IMR-90 (cell line): ENCODE measurements around the gene C1QTNF12. TPM values are rescaled to one million over a fixed set of nuclear protein-coding genes. Genes with fewer than 3 reads are reported as not detected.

Experiments used
- ATAC-seq: fragments of 200-7000 bp; cut with Tn5 transposase; 2 replicates; pipeline ENCODE4 v1.9.1; 2020; ENCODE audit warnings: low read depth, mild to moderate bottlenecking, moderate library complexity
- BruUV-seq: library from RNA; stranded (reverse); fragments of 400-500 nt; replicated peaks from 2 replicates; lab custom pipeline; 2021; lab: Mats Ljungman, UMichigan
- CTCF ChIA-PET: fragments of 300-600 bp; formaldehyde crosslinking; extraction: SDS; loops from one replicate; lab custom pipeline; 2021; ENCODE audit warnings: antibody characterized with exemption; lab: Yijun Ruan, JAX
- POLR2A ChIA-PET: fragments of 300-600 bp; sonication (Branson Sonifier 250); formaldehyde crosslinking; loops from one replicate; lab custom pipeline; 2022; ENCODE audit warnings: antibody characterized with exemption; ENCODE audit not compliant: unreplicated experiment; lab: Charles Lee
- DNase-seq: peaks from one replicate; pipeline ENCODE4 v3.0.0; 2013
- H2AFZ ChIP-seq: replicated peaks from 2 replicates; pipeline ENCODE3; 2013; ENCODE audit warnings: low read length, mild to moderate bottlenecking; ENCODE audit not compliant: poor library complexity
- H2AK5ac ChIP-seq: 2 replicates; pipeline ENCODE4 v1.6.1; 2013; ENCODE audit warnings: low read depth, low read length, inconsistent platforms
- H2AK9ac ChIP-seq: replicated peaks from 2 replicates; pipeline ENCODE3; 2013; ENCODE audit warnings: mild to moderate bottlenecking, low read depth, low read length, moderate library complexity; ENCODE audit not compliant: poor library complexity
- H2BK120ac ChIP-seq: 2 replicates; pipeline ENCODE4 v1.6.1; 2013; ENCODE audit warnings: low read depth, low read length, inconsistent platforms
- H2BK15ac ChIP-seq: 3 replicates; pipeline ENCODE4 v1.6.1; 2013; ENCODE audit warnings: low read depth, low read length, inconsistent platforms
- H2BK20ac ChIP-seq: 2 replicates; pipeline ENCODE4 v1.6.1; 2013; ENCODE audit warnings: low read depth, mild to moderate bottlenecking, inconsistent platforms, low read length, moderate library complexity
- H2BK5ac ChIP-seq: 2 replicates; pipeline ENCODE4 v1.6.1; 2013; ENCODE audit warnings: mild to moderate bottlenecking, low read depth, low read length, inconsistent platforms; ENCODE audit not compliant: poor library complexity, severe bottlenecking
- H3K14ac ChIP-seq: replicated peaks from 2 replicates; pipeline ENCODE4 v1.6.1; 2013; ENCODE audit warnings: low read depth, low read length, inconsistent platforms
- H3K18ac ChIP-seq: 2 replicates; pipeline ENCODE4 v1.6.1; 2013; ENCODE audit warnings: low read depth, low read length, control low read depth
- H3K23ac ChIP-seq: 2 replicates; pipeline ENCODE4 v1.6.1; 2013; ENCODE audit warnings: low read depth, low read length, inconsistent platforms
- H3K27ac ChIP-seq: 2 replicates; pipeline ENCODE4 v1.5.1; 2013; ENCODE audit warnings: mild to moderate bottlenecking, control low read depth, low read length; ENCODE audit not compliant: insufficient read depth
- H3K27me3 ChIP-seq: 2 replicates; pipeline ENCODE4 v1.6.1; 2013; ENCODE audit warnings: low read length; ENCODE audit not compliant: control insufficient read depth, insufficient read depth
- H3K36me3 ChIP-seq: 2 replicates; pipeline ENCODE4 v1.6.1; 2013; ENCODE audit warnings: low read length, mixed read lengths; ENCODE audit not compliant: control insufficient read depth, insufficient read depth
- H3K4ac ChIP-seq: 2 replicates; pipeline ENCODE4 v1.6.1; 2013; ENCODE audit warnings: low read depth, low read length, inconsistent platforms
- H3K4me1 ChIP-seq: 2 replicates; pipeline ENCODE4 v1.6.1; 2013; ENCODE audit warnings: low read length, mixed read lengths; ENCODE audit not compliant: control insufficient read depth, insufficient read depth
- H3K4me2 ChIP-seq: 2 replicates; pipeline ENCODE4 v1.6.1; 2013; ENCODE audit warnings: low read depth, mild to moderate bottlenecking, control low read depth, low read length, moderate library complexity
- H3K4me3 ChIP-seq: 2 replicates; pipeline ENCODE4 v1.5.1; 2013; ENCODE audit warnings: low read depth, mild to moderate bottlenecking, control low read depth, low read length, moderate library complexity; ENCODE audit not compliant: insufficient read depth
- H3K56ac ChIP-seq: 2 replicates; pipeline ENCODE4 v1.6.1; 2013; ENCODE audit warnings: low read length, inconsistent platforms; ENCODE audit not compliant: insufficient read depth; ENCODE audit errors: extremely low read depth
- H3K79me1 ChIP-seq, 2 experiments: 2 replicates each; pipeline ENCODE4 v1.6.1; 2013; ENCODE audit warnings: low read length in 2 of 2, inconsistent platforms in 1 of 2, low read depth in 1 of 2
- H3K9ac ChIP-seq: 2 replicates; pipeline ENCODE4 v1.6.1; 2013; ENCODE audit warnings: low read depth, low read length, control low read depth
- H3K9me1 ChIP-seq: 2 replicates; pipeline ENCODE4 v1.6.1; 2013; ENCODE audit warnings: low read length, inconsistent platforms; ENCODE audit not compliant: insufficient read depth
- H3K9me3 ChIP-seq: 2 replicates; pipeline ENCODE4 v1.6.1; 2013; ENCODE audit warnings: low read length; ENCODE audit not compliant: control insufficient read depth, insufficient read depth
- H4K20me1 ChIP-seq: 2 replicates; pipeline ENCODE4 v1.6.1; 2013; ENCODE audit warnings: low read length, inconsistent platforms; ENCODE audit not compliant: insufficient read depth
- H4K5ac ChIP-seq: 2 replicates; pipeline ENCODE4 v1.6.1; 2013; ENCODE audit warnings: mild to moderate bottlenecking, low read depth, low read length, control low read depth
- H4K8ac ChIP-seq, 2 experiments: 2 replicates each; pipeline ENCODE4 v1.6.1; 2013; ENCODE audit warnings: low read depth in 2 of 2, low read length in 2 of 2, control low read depth in 1 of 2, inconsistent platforms in 1 of 2
- H4K91ac ChIP-seq: 2 replicates; pipeline ENCODE4 v1.6.1; 2013; ENCODE audit warnings: low read depth, low read length, inconsistent platforms; ENCODE audit not compliant: insufficient read depth
- BHLHE40 ChIP-seq: fragments of 150-350 bp; IDR thresholded peaks from 2 replicates; pipeline ENCODE4 v1.6.1; 2016; ENCODE audit warnings: mild to moderate bottlenecking, low read depth, low read length
- CHD1 ChIP-seq: IDR thresholded peaks from 2 replicates; pipeline ENCODE4 v1.6.1; 2012; ENCODE audit warnings: low read depth, low read length, improper control_type of control experiment
- FOS ChIP-seq: fragments of 150-350 bp; IDR thresholded peaks from 2 replicates; pipeline ENCODE4 v1.6.1; 2016; ENCODE audit warnings: low read depth, low read length
- MAZ ChIP-seq: IDR thresholded peaks from 2 replicates; pipeline ENCODE4 v1.6.1; 2012; ENCODE audit warnings: low read depth, mild to moderate bottlenecking, low read length, improper control_type of control experiment, moderate library complexity, borderline replicate concordance
- NFE2L2 ChIP-seq: fragments of 150-350 bp; IDR thresholded peaks from 2 replicates; pipeline ENCODE4 v1.6.1; 2016; ENCODE audit warnings: low read depth, mild to moderate bottlenecking, low read length
- POLR2A ChIP-seq: IDR thresholded peaks from 2 replicates; pipeline ENCODE4 v1.6.1; 2012; ENCODE audit warnings: mild to moderate bottlenecking, low read depth, low read length
- RAD21 ChIP-seq: IDR thresholded peaks from 2 replicates; pipeline ENCODE4 v1.6.1; 2012; ENCODE audit warnings: low read length, improper control_type of control experiment
- RCOR1 ChIP-seq: IDR thresholded peaks from 2 replicates; pipeline ENCODE4 v1.6.1; 2012; ENCODE audit warnings: mild to moderate bottlenecking, low read length, improper control_type of control experiment; ENCODE audit not compliant: insufficient replicate concordance
- RFX5 ChIP-seq: IDR thresholded peaks from 2 replicates; pipeline ENCODE4 v1.8.0; 2012; ENCODE audit warnings: low read depth, mild to moderate bottlenecking, low read length, moderate library complexity
- WGBS, 2 experiments: methylation state at CpG; one replicate each; pipeline versions ENCODE4 v1.1.5 to v1.1.7; 2013; ENCODE audit warnings: missing lambda C conversion rate in 2 of 2; ENCODE audit not compliant: insufficient read length in 1 of 2; ENCODE audit errors: extremely low coverage in 2 of 2; 5-methylcytosine and 5-hydroxymethylcytosine counted together
- dilution Hi-C: fragments of 300-500 bp; cut with HindIII; formaldehyde crosslinking; loops from one replicate; pipeline ENCODE4 v1.14.3; 2018; ENCODE audit warnings: low sequenced_read_pairs; ENCODE audit not compliant: unreplicated experiment
- in situ Hi-C: fragments of 300-500 bp; cut with MboI; formaldehyde crosslinking; loops from 3 replicates; pipeline ENCODE4 v1.14.3; 2019; ENCODE audit warnings: low sequenced_read_pairs, inconsistent platforms, mixed read lengths
- intact Hi-C: fragments of 100-400 bp; cut with micrococcal nuclease; formaldehyde crosslinking; loops from 2 replicates; pipeline ENCODE4 v1.10.0; 2022
- polyA plus RNA-seq, 3 experiments: library from polyadenylated mRNA; depleted of rRNA; stranded (reverse); fragments of >200 nt; gene quantifications; 2 replicates each; pipeline ENCODE4 v1.2.3, GENCODE V29; 2012; ENCODE audit warnings: low replicate concordance in 1 of 3
- total RNA-seq: library from RNA; depleted of rRNA; stranded (reverse); fragments of >200 nt; gene quantifications from 2 replicates; pipeline ENCODE4 v1.2.3, GENCODE V29; 2012
- TF ChIP-seq, protein P1 (sequence below): conservative IDR thresholded peaks from 2 replicates; pipeline ENCODE4 v1.5.1; 2012; ENCODE audit warnings: mild to moderate bottlenecking, low read depth, low read length, improper control_type of control experiment

The C1QTNF12 gene
- total and polyA plus RNA-seq, 2 of the 4 experiments (the other 2 are of a cell fraction): 0.36 to 1.1 TPM

DNA sequence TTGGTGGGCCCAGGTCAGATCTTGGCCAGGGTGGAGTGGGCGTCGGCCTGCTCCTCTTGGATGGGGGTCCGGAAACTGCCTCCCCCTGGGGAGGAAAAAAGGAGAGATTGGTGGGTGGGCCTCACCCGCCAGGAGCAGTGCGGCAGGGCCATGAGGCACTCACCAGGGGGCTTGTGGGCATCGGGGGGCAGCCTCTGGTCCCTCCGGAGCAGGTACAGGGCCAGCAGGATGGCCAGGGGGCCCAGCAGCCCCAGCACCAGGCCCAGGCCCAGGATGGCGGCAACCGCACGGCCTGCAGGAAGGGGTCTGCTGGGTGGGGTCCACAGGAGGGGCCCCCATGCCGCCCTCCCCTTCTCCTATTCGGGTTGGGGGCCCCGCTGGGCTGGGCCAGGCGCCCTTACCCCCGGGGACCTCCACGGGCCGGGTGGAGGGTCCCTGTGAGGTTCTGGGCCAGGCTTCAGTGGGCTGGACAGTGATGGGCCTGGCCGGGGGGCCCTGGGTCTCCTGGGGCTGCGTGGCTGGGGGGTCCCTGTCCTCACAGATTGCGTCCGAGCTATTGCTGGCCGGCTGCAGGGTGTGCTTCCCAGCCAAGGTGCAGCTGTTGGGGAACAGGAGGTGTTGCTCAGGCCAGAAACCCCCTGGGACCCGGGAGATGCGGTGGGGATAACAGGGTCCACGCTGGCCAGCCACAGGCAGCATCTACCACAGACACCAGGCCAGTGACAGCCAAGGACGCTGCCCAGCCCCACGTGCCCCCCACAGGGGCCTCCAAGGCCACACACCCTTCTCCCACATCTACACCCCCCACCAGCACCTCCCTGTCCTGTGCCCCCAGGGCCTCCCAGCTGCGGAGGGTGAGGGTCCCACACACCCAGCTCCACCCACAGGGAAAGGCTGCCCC is 34.7 kb downstream of the C1QTNF12 start:
- H4K91ac ChIP-seq: no peak overlapping the region
- H4K5ac ChIP-seq: no peak overlapping the region
- H2BK5ac ChIP-seq: no peak overlapping the region
- H2BK15ac ChIP-seq: no peak overlapping the region
- H3K56ac ChIP-seq: no peak overlapping the region
- H2AFZ ChIP-seq: peak overlapping the region; percentile 21
- H3K9me3 ChIP-seq: no peaks in the 10 kb centered on the region
- H3K23ac ChIP-seq: no peak overlapping the region
- 0 out of 4 replicates have a peak, but pooled peaks cover 0 to 5% of the 10 kb centered on the region in 2 experiments for H3K79me1 ChIP-seq
- dilution Hi-C loops: no loop called here
- no peak overlapping the region for H2BK20ac ChIP-seq
- POLR2A ChIA-PET: no interaction called here
- H3K4me2 ChIP-seq: no peak overlapping the region
- TF ChIP-seq POLR2A (no peak), RAD21 (no peak), NFE2L2 (no peak), MAZ (no peak), FOS (no peak), CHD1 (no peak), BHLHE40 (no peak), RFX5 (no peak), RCOR1 (no peak)
- TF ChIP-seq, protein P1, sequence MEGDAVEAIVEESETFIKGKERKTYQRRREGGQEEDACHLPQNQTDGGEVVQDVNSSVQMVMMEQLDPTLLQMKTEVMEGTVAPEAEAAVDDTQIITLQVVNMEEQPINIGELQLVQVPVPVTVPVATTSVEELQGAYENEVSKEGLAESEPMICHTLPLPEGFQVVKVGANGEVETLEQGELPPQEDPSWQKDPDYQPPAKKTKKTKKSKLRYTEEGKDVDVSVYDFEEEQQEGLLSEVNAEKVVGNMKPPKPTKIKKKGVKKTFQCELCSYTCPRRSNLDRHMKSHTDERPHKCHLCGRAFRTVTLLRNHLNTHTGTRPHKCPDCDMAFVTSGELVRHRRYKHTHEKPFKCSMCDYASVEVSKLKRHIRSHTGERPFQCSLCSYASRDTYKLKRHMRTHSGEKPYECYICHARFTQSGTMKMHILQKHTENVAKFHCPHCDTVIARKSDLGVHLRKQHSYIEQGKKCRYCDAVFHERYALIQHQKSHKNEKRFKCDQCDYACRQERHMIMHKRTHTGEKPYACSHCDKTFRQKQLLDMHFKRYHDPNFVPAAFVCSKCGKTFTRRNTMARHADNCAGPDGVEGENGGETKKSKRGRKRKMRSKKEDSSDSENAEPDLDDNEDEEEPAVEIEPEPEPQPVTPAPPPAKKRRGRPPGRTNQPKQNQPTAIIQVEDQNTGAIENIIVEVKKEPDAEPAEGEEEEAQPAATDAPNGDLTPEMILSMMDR: no peak
- H3K4me1 ChIP-seq: peaks cover 9% of the 10 kb centered on the region
- no peak for ATAC-seq
- no peaks in the 10 kb centered on the region for H3K9me1 ChIP-seq
- no peak overlapping the region for H2AK5ac ChIP-seq
- peaks cover 8% of the 10 kb centered on the region for H4K20me1 ChIP-seq
- H3K14ac ChIP-seq: no peak overlapping the region
- H2AK9ac ChIP-seq: peak overlapping the region; percentile 24
- no peaks in the 10 kb centered on the region for H3K27me3 ChIP-seq
- intact Hi-C loops: no loop called here
- BruUV-seq: no TSS peak
- no peak overlapping the region for H3K9ac ChIP-seq
- 87% methylated on average over 12 of the region's 28 CpGs; no CpG with 5 or more reads in 1 of the 2 experiments for WGBS, 2 experiments
- H3K4ac ChIP-seq: no peak overlapping the region
- in situ Hi-C loops: no loop called here
- H2BK120ac ChIP-seq: no peak overlapping the region
- H3K18ac ChIP-seq: no peak overlapping the region
- H4K8ac ChIP-seq: no peak overlapping the region
- H3K4me3 ChIP-seq: no peak overlapping the region
- CTCF ChIA-PET: no interaction called here
- no peak for DNase-seq
- H3K36me3 ChIP-seq: peaks cover 10% of the 10 kb centered on the region
- H3K27ac ChIP-seq: no peak overlapping the region
